Forelimb muscle (tissue), 1 donor: ENCODE results near the gene RNASE3. TPM values are rescaled to one million over a fixed set of nuclear protein-coding genes. Genes with fewer than 3 reads are reported as not detected.
"Not testable (repeated sequence)": the region's sequence is repeated elsewhere in the genome, so short reads cannot be mapped to it uniquely, and the experiment has no call there.

Source experiments
- DNase-seq: peaks from one replicate; pipeline ENCODE4 v3.0.0-alpha.2; 2013; ENCODE audit warnings: low read depth
- polyA plus RNA-seq: library from polyadenylated mRNA; unstranded; fragments of 120-200 nt; gene quantifications from one replicate; pipeline ENCODE4 v1.2.1, GENCODE V29; 2013; ENCODE audit not compliant: insufficient read length

Gene RNASE3
- 0.28 TPM for polyA plus RNA-seq

DNA sequence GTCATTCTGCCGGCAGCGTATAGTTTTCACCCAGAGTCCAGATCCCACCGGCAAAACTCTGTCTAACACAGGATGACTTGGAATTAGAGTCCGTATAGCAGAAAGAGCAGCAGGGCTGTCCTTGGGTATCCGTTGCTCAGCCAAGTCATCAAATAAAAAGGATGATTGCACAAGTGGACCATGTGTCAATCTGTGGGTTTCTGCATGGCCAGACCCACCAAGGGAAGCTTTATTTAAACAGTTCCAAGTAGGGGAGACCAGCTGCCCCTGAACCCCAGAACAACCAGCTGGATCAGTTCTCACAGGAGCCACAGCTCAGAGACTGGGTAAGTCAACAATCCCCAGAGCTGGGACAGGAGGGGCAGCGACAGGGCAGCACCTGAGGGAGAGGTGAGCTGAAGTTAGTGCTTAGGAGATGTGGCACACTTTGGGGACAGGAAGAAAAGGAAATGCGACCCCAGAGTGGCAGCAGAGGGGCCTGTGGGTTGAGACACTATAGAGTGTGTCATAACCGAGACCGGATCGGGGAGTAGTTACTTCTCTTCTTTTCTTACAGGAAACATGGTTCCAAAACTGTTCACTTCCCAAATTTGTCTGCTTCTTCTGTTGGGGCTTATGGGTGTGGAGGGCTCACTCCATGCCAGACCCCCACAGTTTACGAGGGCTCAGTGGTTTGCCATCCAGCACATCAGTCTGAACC, at the start of gene RNASE3:
RNASE3 (plus strand) TSS at position 260 of the 700 bp plus-strand sequence; CDS start at position 562, 302 bp downstream.
- not testable (repeated sequence) for DNase-seq

DNA sequence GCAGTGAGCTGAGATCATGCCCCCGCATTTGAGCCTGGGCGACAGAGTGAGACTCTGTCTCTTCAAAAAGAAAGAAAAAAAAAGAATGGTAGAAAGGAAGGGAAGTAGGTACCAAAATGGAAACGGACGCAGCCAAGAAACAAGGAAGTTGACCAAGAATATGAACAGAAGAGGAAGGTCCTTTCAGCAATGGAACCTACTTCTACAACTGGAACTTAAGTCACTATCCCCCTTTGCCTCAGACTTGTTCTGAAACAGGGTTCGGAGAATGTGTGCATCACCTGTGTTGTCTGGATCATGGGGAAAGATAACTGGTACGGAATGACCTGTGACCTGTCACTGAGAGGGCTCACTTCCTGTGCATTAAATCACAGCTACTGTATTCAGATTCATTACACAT, 44.6 kb upstream of the RNASE3 start:
- DNase-seq, result no peak

DNA sequence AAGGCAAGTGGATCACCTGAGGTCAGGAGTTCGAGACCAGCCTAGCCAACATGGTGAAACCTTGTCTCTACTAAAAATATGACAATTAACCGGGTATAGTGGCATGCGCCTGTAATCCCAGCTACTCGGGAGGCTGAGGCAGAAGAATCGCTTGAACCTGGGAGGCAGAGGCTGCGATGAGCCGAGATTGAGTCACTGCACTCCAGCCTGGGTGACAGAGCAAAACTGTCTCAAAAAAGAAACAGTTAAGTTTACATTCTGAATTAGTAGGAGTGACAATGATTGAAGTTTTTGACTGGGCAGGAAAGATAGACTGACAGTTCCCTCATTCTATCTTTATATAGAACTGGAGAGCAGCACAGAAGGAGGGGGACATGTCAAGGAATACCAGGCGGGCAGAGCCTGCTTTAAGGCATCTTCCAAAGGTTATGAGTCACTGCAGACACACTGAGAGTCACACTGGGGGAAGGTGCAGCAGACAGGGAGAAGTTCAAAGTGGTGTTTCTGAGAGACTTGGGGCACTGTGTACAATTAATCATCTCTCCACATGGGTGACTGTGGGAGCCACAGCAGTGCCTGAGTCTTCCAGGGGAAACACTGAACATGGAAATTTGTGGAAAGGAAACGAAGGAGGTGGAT, 42.8 kb upstream of the RNASE3 start:
- no peak for DNase-seq

DNA sequence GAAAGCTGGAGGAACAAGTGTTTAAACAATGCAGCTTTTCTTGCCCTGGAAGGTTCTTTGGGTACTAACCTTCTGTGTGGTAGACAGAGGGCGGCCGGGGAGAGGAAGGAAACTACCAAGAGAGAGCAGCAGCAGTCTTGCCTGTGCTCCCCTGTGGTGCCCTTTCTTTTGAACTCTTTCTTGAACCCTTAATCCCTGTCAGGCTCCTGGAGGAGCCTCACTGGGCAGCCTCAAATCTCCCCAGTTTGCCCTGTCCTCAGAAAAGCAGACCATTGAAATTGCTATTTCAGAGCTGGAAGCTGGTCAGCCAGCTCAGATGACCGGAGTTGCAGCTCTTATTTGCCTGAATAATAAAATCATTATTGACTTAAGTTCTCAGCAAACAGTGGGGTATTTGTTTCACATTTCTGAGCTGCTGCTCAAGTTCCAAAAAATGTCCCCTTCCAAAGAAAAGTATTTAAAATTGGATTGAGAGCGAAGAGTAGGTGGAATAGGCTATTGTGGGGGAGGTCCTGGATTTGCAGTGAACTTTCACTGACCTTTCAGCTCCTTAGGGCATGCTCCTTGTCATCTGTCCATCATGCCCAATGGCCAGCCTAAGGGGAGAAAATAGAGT, 42.1 kb upstream of the RNASE3 start:
- DNase-seq, result no peak

DNA sequence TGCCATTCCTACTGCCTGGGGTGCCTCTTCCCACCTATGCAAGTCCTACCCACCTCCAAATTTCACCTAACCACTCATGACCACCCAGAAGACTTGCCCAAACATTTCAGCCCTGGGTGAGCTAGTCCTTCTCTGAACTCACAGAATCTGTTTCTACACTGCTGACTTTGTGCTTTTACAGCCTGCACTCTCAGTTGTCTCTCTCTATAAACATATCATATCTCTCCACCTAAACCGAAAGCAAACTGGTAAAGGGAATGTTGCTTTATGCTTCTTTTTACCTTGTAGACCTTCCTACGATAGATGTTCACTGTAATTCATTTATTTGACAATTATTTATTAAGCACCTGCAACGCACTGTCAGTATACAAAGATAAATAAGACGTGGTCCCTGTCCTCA, 38.1 kb upstream of the RNASE3 start:
- DNase-seq, result no peak

DNA sequence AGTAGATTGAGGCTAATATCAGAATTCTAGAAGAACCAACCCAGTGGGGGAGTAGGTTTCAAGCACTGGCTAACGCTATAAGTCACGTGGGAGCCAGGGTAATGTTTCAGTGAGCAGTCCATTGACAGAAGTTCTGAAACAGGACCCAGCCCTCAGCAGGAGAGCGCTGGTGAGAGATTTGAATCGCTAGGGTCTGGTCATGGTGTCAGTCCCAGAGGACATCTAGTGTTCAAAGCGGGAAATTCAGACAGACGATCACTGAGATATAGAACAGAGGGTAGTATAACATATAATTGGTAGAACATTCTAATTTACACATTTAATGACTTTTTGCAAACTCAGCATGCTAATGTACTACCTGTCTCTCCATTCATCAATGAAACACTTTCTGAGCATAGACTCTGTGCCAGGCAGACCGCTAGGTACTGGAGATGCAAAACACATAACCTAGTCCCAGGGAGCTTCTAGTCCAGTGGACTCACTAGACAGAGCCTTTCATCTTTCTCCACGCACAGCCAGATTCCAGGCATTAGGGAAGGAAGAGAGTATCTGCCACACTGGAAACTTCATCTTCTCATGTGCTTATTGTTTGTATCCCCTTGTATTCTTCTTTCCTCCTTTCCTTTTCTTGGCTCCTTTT, 35.4 kb upstream of the RNASE3 start:
- no peak for DNase-seq

DNA sequence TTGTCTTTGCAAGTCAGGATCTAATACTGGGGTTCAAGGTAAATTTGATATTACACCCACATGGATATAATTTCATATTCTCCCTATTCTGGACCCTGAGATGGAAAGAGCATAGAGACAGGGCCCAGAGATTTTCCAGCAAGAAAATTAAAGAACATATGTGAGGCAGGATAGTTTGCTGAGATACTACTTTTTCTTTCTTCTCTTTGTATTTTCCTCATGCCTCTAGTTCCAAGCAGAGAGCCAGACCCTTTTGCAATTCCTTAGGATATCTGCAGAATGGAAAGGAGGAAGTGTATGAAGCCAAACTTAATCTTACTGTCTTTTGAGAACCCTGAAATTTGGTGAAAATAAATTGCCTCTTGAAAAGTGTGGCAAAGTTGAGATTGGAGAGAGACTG, 34.0 kb upstream of the RNASE3 start:
- no peak for DNase-seq

DNA sequence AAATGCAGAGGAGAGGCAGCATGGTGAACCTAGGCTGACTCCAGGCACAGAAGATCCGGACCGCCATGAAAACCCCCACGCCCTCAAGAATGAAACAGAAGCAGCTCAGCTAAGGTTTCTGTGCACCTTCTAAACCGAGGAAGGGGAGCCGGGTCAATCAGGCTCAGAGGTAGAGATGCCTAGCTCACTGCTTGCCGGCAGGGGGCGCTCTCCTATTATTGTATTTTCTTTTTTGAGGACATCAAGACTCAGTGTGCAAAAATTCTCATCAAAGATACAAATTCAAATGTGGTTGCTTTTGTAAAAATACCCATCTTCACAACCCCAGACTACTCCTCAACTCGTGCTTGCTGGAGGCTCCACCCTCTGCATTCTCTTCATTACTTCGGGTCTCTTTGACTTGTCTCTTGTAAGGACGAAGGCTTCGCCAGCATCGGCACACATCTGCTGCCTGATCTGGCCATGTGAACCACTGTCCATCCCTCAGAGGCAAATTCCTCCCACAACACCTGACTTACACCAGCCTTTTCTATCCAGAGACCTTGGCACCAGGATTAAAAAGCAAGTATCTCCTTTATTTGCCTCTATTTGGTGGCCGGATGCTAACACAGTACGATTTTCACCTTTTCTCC, 33.4 kb upstream of the RNASE3 start:
- DNase-seq, result no peak

DNA sequence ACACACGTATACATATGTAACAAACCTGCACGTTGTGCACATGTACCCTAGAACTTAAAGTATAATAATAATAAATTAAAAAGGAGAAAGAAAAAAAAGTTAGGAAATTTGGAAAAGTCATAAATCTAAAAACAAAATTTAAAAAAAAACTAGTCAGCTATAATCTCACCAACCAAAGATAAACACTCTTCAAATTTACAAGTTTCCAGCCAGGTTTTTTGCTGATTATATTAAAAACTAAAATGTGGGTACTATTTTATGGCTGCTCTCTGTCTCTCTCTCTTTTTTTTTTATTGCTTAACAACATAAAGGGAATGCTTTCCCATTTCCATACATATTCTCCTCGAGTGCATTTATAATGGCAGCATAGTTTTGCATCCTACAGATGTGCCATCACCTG, 25.0 kb upstream of the RNASE3 start:
- DNase-seq, result no peak

DNA sequence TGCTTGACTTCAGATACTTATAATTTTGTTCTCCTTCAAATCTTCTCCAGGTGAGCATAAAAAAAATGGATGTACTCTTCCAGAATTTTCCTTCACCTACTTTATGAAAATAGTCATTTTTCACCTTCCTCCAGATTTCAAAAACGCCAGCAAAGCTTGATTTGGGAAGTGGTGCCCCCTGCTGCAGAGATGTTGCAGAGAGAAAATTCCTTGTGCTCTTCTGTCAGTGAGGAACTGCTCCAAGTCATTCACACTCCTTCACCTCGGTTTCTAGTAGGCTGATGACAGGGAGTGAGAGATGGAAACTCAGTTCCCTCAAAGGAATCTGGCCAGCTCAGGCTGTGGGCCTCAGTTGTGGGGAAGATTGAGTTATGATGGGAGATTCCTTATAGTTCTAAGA, 24.2 kb upstream of the RNASE3 start:
- DNase-seq, result no peak

DNA sequence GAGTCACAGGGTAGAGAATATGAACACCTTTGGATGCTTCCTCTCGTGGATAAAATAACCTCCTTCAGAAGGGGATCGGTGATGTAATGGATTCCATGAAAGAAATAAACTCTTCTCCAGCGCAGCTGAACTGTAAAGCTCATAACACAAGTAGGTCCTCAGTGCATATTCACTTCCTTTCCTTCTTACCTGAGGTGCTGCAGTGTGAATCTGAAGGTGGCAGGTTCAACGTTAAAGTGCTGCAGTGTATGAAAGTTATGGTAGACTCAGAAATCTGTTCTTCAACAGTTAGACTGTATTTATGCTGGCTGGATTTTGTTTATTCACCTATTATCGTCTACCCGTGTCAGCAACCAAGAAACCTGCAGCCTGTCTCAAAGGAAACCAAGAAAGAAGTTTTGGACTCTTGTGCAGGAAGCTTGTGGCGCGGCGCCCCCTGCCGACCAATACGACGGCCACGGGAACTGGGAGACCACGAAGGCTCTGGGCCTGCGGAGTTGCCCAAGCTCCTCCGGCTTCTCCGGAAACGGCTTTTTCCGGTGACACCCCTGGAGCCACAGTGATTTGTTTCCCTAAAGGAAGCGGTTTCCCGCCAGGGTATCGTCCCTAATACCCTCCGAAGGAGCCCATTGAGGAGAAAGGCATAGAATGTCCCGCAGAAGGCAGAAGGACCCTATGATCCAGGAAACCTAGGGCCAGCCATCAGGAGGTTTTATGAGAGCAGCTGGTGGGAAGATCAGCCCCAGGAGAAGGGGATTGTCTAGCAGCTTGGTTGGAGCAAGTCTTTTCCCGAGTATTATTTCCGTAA, 17.6 kb upstream of the RNASE3 start:
- no peak for DNase-seq

DNA sequence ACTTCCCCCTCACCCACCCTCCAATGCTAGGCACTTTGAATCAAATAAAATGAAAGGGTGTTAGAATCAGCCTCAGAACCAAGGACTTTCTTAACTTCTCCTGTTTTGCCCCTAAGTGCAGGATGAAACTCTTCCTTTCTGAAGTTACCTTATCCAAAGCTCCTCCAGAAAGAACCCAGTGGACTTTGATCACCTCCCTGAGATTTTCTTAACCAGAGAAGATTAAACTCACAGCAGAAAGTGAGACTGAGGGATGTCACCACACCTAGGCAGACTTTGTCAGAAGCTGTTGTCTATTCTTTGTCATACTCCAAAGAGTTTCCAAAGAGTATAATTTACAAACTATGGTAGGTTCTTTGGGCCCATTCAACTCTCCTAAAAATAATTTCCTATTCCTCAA, 14.2 kb upstream of the RNASE3 start:
- no peak for DNase-seq

DNA sequence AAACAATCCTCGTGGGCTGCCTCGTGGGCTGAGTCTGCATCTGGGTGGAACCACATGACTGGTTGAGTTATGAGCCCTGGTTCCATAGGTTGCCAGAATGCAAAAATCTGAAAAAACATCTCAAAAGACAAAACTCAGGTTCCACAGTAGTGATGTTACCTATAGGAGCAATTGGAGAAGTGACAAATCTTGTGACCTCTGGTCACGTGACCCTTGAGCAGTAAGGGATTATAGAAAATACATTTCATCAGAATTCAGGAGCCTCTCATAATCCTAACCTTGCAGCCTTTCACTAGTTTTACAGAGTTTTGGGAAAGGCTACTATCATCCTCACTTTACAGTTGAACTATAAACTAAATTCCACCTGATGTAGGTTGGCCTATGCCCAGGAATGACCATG, 12.5 kb upstream of the RNASE3 start:
- DNase-seq, result no peak

DNA sequence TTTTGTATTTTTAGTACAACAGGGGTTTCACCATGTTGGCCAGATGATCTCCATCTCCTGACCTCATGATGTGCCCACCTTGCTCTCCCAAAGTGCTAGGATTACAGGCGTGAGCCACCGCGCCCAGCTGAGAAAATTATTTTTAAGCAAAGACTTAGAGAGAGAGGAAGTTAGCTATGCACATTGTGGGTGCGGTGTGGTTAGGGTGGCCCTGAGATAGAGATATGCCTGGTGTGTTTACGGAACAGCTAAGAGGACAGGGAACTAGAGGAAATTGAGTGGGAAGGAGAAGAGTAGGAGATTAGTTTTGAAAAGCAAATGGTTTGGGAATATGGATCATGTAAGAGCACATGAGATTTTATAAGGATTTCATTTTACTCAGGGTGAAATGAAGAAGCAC, 10.0 kb upstream of the RNASE3 start:
- not testable (repeated sequence) for DNase-seq

DNA sequence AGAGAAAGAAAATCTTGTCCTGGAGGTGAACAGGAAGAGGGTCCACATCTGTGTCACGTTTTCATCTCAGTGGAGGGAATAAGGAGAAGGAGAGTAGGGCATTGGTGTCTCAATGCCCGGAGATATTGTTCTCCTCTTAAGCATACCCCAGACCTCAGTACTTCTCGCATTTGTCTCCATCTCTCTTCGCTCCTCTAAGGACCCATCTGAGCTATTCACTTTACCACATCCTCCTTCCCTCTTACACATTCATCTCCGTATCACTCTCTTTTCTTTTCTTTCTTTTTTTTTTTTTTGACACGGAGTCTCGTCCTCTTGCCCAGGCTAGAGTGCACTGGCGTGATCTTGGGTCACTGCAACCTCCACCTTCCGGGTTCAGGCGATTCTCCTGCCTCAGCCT, 8.4 kb upstream of the RNASE3 start:
- not testable (repeated sequence) for DNase-seq

DNA sequence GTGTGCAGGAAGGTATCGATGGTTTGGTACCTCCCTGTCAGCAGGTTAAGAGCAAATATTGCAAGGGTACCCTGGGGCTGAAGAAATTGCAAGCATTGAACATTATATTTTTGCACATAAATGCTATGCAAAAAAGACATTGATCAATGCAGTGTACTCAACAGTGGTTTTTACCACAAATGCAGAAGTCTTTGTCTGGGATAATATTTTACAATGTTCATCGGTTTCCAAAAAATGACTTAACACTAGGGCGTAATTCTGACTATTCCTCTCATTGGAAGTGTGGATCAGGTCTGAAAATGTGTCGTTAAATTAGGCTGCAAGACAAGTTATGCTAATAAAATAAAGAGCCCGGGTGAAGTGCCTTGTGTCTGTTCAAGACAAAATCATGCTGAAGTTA, 2.8 kb upstream of the RNASE3 start:
- DNase-seq, result not testable (repeated sequence)

DNA sequence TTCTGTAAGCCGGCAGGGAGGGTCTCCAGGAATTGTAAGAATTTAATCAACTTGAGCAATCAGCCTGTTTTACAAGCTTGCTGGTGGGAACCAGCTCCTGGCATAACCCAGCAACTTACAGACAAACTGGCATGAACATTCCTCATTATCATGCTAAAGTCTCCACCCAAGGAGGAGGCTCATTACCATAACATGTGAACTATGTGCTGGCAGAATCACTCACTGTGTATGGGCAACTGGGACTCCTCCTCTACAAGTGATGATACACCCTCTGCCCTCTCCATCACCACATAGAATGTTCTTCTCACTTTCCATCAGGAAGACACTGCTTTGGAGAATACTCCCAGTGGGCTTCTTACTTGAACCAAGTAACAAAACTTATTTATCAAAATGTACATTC, 4.1 kb downstream of the RNASE3 start:
- not testable (repeated sequence) for DNase-seq

DNA sequence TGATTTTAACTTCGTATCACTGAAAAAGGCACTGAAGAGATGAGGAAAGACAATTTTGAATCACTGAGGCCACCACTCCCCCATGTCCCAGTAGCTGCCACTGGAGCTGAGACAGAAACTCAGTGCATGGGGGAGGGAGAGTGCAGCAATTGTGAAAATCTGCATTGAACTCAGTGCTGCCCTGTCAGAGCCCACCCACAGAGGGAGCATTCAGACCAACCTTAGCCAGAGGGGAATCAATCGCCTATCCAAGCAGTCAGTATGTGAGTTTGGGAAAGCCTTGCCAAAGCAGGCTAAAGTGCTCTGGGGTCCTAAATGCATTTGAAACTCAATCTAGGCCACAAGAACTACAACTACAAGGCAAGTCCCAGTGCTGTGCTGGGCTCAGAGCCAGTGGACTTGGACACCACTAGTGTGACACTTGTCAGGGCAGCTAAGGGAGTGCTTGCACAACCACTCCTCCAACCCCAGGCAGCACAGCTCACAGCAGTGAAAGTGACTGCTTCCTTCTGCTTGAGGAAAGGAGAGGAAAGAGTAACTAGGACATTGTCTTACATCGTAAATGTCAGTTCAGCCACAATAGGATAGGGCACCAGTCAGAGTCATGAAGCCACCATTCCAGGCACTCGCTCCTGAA, 13.3 kb downstream of the RNASE3 start:
- DNase-seq, result no peak

DNA sequence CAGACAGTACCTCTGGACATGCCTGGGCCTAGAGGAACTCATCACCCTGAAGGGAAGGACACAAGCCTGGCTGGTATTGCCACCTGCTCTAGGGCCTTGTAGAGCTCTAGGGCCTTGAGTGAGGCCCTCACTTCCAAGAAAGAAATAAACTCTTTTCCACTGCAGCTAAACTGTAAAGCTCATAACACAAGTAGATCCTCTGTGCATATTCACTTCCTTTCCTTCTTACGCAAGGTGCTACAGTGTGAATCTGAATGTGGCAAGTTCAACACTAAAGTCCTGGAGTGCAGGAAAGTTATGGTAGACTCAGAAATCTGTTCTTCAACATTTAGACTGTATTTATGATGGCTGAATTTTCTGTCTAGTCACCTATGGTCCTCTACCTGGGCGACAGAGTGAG, 14.5 kb downstream of the RNASE3 start:
- no peak for DNase-seq

DNA sequence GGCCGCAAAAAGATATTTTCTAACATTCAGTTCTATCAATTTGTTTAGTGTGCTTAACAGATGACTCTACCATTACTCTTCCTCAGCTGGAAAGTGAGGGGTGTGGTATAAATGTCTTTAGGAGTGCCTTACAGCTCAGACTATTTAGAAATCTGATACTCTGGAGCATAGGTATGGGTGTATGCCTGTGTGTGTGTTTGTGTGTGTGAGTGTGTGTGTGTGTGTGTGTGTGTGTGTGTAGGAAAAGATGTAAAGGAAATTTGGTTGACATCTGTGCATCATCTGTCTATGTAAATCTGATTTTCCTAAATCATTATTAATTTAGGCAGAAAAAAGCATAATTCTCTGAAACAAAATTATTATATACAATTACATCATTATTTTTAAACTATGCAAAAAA, 16.0 kb downstream of the RNASE3 start:
- DNase-seq, result no peak

DNA sequence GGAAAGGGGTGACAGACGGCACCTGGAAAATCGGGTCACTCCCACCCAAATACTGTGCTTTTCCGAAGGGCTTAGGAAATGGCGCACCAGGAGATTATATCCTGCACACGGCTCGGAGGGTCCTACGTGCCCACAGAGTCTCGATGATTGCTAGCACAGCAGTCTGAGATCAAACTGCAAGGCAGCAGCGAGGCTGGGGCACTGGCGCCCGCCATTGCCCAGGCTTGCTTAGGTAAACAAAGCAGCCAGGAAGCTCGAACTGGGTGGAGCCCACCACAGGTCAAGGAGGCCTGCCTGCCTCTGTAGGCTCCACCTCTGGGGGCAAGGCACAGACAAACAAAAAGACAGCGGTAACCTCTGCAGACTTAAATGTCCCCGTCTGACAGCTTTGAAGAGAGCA, 19.6 kb downstream of the RNASE3 start:
- not testable (repeated sequence) for DNase-seq
